ENCODE data around the gene DDX51. TPM values are rescaled to one million over a fixed set of nuclear protein-coding genes. Genes with fewer than 3 reads are reported as not detected.

DDX51 gene
- total RNA-seq, 4 donors from 2014 or later: 6.8 to 18.6 (median 9.5) TPM

DNA sequence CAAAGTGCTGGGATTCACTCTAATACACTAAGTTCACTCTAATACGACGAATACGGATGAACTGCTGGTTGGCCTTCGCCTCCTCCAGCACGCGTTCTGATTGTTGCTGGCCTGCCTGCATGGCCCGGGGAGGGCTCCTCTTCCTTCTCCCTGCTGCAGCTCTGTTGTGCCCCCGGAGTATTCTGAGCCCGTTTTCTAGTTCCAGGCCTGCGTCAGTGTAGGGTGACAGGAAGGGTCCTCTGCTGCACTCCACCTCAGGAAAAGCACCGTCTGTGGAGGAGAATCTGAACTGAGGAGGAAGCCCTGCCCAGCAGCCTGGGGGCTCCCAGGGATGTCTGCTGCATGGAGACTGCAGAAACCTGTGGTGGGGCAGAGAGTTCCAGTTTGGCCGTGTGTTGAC lies 44.4 kb downstream of the DDX51 start:
- no peak for TF ChIP-seq CTCF (IDR thresholded peaks at IDR 0.05; ENCODE audit: low read depth)

GRCh38 chr12:132095520-132096409 lies 48.4 kb downstream of the DDX51 start:
- no peak for TF ChIP-seq CTCF (IDR thresholded peaks at IDR 0.05; ENCODE audit: low read depth)

DNA sequence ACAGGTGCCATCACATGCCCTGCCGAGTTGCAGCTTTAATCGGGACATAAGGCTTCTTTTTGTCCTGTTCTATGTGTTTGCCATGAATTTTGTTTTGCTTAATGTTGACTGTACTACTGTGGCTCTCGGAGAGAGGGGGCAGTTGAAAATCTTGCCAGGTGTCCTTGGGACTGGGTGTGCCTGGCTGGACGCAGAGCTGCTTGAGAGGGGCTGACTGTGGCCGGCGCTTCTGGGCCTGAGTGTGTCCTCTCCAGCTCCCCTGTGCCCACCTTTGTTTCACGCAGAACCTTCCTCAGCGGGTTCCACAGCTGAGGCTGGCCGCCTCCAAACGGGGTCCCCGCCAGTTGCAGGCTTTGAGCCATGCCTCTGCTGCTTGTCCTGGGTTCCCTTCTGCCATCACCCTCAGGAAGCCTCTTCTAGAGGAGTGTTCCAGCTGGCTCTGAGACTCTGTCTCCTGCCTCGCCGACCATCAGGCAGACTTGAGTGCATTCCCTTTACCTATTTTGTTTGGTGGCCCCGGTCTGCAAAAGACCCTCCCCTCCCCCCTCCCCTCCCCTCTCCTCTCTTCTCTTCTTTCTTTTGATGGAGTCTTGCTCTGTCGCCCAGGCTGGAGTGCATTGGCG lies 49.7 kb downstream of the DDX51 start:
- TF ChIP-seq CTCF (IDR thresholded peaks at IDR 0.05; ENCODE audit: low read depth): no peak

- TF ChIP-seq CTCF (IDR thresholded peaks at IDR 0.05; ENCODE audit: low read depth): no peak
Observed at GRCh38 chr12:132089407-132089910, 54.7 kb downstream of the DDX51 start.

Small RNA genes within 50 kb of the gene (small RNA-seq; reads per million reads assigned to genes)
- gene AC138466.3: not detected

Other genes starting within 250 kb of the DDX51 start
- 10 to 100 TPM; 10.9 to 35.8 (median 16.3) TPM for gene ULK1, start 249.7 kb downstream of the DDX51 start, total RNA-seq
- gene PUS1, start 215.0 kb downstream of the DDX51 start, total RNA-seq: 10 to 100 TPM in 3 of 4 donors, 1 to 10 TPM in 1; 8.2 to 23.4 (median 14.8) TPM
- 10 to 100 TPM; 20.5 to 33.7 (median 23.4) TPM for gene EP400, start 194.4 kb downstream of the DDX51 start, total RNA-seq
- 10 to 100 TPM in 1 of 4 donors, 1 to 10 TPM in 3; 5.4 to 10.2 (median 7.5) TPM for gene NOC4L, start 138 bp upstream of the DDX51 start, total RNA-seq
- not detected for gene GALNT9, start 185.3 kb upstream of the DDX51 start, total RNA-seq